SK-N-SH treated with all-trans-retinoic acid at 6 μM for 48 hours (cell line): Measurements from ENCODE around the gene FBXL17.
A peak's percentile ranks its signal among the peaks of the same experiment; 100 is the strongest.

Source experiments
- ATAC-seq: fragments of 200-7000 bp; cut with Tn5 transposase; 3 replicates; pipeline ENCODE4 v1.9.1; 2020; ENCODE audit warnings: mild to moderate bottlenecking, moderate library complexity
- BACH2 ChIP-seq: fragments of 250-450 bp; sonication (Bioruptor Pico); IDR thresholded peaks from 2 replicates; pipeline ENCODE4 v1.9.0; 2021; ENCODE audit warnings: mild to moderate bottlenecking, borderline replicate concordance
- CREB5 ChIP-seq: fragments of 250-450 bp; sonication (Bioruptor Pico); IDR thresholded peaks from 2 replicates; pipeline ENCODE4 v1.5.1; 2020; ENCODE audit warnings: low read depth, mild to moderate bottlenecking, moderate library complexity
- CSRNP3 ChIP-seq: fragments of 250-450 bp; sonication (Bioruptor Pico); IDR thresholded peaks from 2 replicates; pipeline ENCODE4 v1.5.1; 2021; ENCODE audit warnings: mild to moderate bottlenecking, moderate library complexity
- ISL1 ChIP-seq: fragments of 250-450 bp; sonication (Bioruptor Pico); IDR thresholded peaks from 2 replicates; pipeline ENCODE4 v2.1.2; 2022; ENCODE audit warnings: mild to moderate bottlenecking, moderate library complexity
- OSR1 ChIP-seq: fragments of 250-450 bp; sonication (Bioruptor Pico); IDR thresholded peaks from 2 replicates; pipeline ENCODE4 v1.8.0; 2022; ENCODE audit warnings: moderate library complexity, mild to moderate bottlenecking, inconsistent platforms
- PATZ1 ChIP-seq: fragments of 250-450 bp; sonication (Bioruptor Pico); IDR thresholded peaks from 2 replicates; pipeline ENCODE4 v1.8.0; 2020; ENCODE audit warnings: mild to moderate bottlenecking, moderate library complexity, borderline replicate concordance
- POU6F1 ChIP-seq: fragments of 250-450 bp; sonication (Bioruptor Pico); IDR thresholded peaks from 2 replicates; pipeline ENCODE4 v1.8.0; 2021; ENCODE audit warnings: low read depth, mild to moderate bottlenecking, moderate library complexity, borderline replicate concordance
- PPARA ChIP-seq: fragments of 250-450 bp; sonication (Bioruptor Pico); IDR thresholded peaks from 2 replicates; pipeline ENCODE4 v1.5.0; 2020; ENCODE audit warnings: mild to moderate bottlenecking, borderline replicate concordance
- RARB ChIP-seq: fragments of 250-450 bp; sonication (Bioruptor Pico); IDR thresholded peaks from 2 replicates; pipeline ENCODE4 v1.8.0; 2021; ENCODE audit warnings: mild to moderate bottlenecking, moderate library complexity
- SNAI2 ChIP-seq: fragments of 250-450 bp; sonication (Bioruptor Pico); IDR thresholded peaks from 2 replicates; pipeline ENCODE4 v1.5.0; 2020; ENCODE audit warnings: mild to moderate bottlenecking, moderate library complexity
- TSHZ2 ChIP-seq: fragments of 250-450 bp; sonication (Bioruptor Pico); IDR thresholded peaks from 2 replicates; pipeline ENCODE4 v1.5.0; 2020; ENCODE audit warnings: mild to moderate bottlenecking, moderate library complexity
- ZC3H10 ChIP-seq: fragments of 250-450 bp; sonication (Bioruptor Pico); IDR thresholded peaks from 2 replicates; pipeline ENCODE4 v1.5.1; 2021; ENCODE audit warnings: mild to moderate bottlenecking, moderate library complexity
- ZFP30 ChIP-seq: fragments of 450-650 bp; formaldehyde crosslinking; IDR thresholded peaks from 2 replicates; pipeline ENCODE4 v1.5.0; 2022; ENCODE audit warnings: mild to moderate bottlenecking, moderate library complexity
- ZNF565 ChIP-seq: fragments of 450-650 bp; formaldehyde crosslinking; conservative IDR thresholded peaks from 2 replicates; pipeline ENCODE4 v1.5.0; 2020; ENCODE audit warnings: low read depth, mild to moderate bottlenecking, moderate library complexity

Gene FBXL17

GRCh38 chr5:107813559-107813958 lies 568.3 kb downstream of the FBXL17 start:
- TF ChIP-seq BACH2 (no peak), OSR1 (CRISPR knock-in tag) (no peak), TSHZ2 (CRISPR knock-in tag) (no peak), ZFP30 (CRISPR knock-in tag) (no peak), PPARA (no peak), ISL1 (no peak), ZC3H10 (CRISPR knock-in tag) (no peak), SNAI2 (CRISPR knock-in tag) (no peak), CSRNP3 (CRISPR knock-in tag) (no peak)
- no peak for ATAC-seq

- TF ChIP-seq PATZ1 (CRISPR knock-in tag) (no peak), ZFP30 (CRISPR knock-in tag) (no peak)
- ATAC-seq: peak; percentile 94
These were observed 569.2 kb downstream of the FBXL17 start for GRCh38 chr5:107812570-107813141.

GRCh38 chr5:107809201-107810034 lies 572.5 kb downstream of the FBXL17 start:
- no peak for TF ChIP-seq CREB5 (CRISPR knock-in tag)
- TF ChIP-seq ZNF565 (CRISPR knock-in tag): no peak
- TF ChIP-seq OSR1 (CRISPR knock-in tag): no peak
- TF ChIP-seq PPARA: no peak
- TF ChIP-seq CSRNP3 (CRISPR knock-in tag): no peak
- no peak for TF ChIP-seq RARB
- TF ChIP-seq SNAI2 (CRISPR knock-in tag): no peak
- no peak for TF ChIP-seq POU6F1 (CRISPR knock-in tag)
- no peak for ATAC-seq
